GM18505 (cell line): Measurements from ENCODE around the gene CDH4.

Source experiments
- ATAC-seq: cut with Tn5 transposase; IDR thresholded peaks from one replicate; pipeline ENCODE4 v1.9.1; 2021; ENCODE audit not compliant: unreplicated experiment
- POLR2A ChIP-seq: IDR thresholded peaks from 4 replicates; pipeline ENCODE4 v1.6.1; 2011; ENCODE audit warnings: borderline replicate concordance; ENCODE audit not compliant: insufficient read depth, insufficient read length; ENCODE audit errors: extremely low read depth

Gene CDH4

GRCh38 chr20:61514805-61515505 is 262.9 kb downstream of the CDH4 start:
- no peak for ATAC-seq
- TF ChIP-seq POLR2A, result no peak

- ATAC-seq, result no peak
- no peak for TF ChIP-seq POLR2A
These were observed 263.9 kb downstream of the CDH4 start for GRCh38 chr20:61515922-61516321.

GRCh38 chr20:61516346-61517208 is 264.5 kb downstream of the CDH4 start:
- no peak for TF ChIP-seq POLR2A
- ATAC-seq, result no peak

DNA sequence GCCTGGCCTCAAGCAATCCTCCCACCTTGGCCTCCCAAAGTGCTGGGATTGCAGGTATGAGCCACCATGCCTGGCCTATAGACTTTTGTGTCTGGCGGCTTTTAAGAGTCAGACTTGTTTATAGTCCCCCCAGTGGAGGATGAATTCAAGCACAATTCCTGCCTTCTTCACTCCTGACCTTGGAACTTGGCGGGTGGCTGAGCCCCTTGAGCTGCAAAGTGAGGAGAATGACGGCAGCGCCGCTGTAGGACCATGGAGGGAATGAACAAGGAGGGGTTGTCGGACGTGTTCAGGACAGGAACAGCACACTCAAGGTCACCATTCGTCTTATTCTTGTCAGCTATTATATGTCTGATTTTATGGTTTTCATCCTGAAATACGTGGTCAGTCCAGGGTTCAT is 265.4 kb downstream of the CDH4 start:
- no peak for TF ChIP-seq POLR2A
- no peak for ATAC-seq

- TF ChIP-seq POLR2A, result no peak
- ATAC-seq, result no peak
These were observed 266.4 kb downstream of the CDH4 start for GRCh38 chr20:61518424-61518951.

DNA sequence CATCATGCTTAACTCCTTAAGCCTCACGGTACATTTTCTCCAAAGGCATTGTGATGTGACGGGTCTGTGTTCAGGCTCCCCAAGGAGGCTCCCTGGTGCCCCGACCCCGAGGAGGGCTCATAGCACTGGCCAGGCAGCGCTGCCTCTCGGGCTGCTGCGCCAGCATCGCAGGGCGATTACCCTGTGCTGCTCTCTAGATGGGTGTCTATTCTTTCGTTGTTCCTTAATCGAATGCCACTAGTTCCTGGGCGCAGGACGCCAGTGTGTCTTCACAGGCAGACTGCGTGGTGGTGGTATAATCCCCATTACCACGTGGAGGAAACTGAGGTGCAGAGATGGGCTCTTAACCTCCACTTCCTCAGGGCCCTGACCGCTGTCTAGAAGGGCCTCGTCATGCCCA is 267.4 kb downstream of the CDH4 start:
- ATAC-seq, result no peak
- TF ChIP-seq POLR2A, result no peak

GRCh38 chr20:61520076-61520892 is 268.2 kb downstream of the CDH4 start:
- no peak for TF ChIP-seq POLR2A
- ATAC-seq, result no peak

DNA sequence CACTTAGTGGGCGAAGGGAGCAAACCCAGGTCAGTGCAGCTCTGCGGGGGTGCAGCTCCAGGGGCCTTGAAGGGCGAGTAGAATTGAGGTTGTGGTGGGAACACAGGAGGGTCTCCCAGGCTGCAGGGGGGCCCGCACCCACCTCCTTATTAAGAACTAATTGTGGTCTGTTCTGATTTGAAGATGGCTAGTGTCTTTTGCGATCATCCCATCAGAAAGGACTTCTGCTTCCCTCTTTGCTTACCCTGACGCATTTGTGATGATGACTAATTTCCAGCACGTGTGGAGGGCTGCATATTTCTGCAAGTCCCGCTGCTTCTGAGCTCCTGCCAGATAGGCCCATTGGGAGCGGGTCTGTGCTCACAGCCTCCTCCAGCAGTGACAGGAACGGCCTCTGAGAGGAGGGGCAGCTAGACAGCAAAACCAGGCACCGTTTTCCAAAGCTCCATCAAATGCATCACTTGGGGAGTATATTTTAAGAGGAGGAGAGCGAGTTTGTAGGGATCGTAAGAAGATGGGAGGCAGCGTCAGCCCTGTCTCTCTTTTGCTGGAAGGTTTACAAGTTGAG is 268.9 kb downstream of the CDH4 start:
- no peak for TF ChIP-seq POLR2A
- no peak for ATAC-seq

DNA sequence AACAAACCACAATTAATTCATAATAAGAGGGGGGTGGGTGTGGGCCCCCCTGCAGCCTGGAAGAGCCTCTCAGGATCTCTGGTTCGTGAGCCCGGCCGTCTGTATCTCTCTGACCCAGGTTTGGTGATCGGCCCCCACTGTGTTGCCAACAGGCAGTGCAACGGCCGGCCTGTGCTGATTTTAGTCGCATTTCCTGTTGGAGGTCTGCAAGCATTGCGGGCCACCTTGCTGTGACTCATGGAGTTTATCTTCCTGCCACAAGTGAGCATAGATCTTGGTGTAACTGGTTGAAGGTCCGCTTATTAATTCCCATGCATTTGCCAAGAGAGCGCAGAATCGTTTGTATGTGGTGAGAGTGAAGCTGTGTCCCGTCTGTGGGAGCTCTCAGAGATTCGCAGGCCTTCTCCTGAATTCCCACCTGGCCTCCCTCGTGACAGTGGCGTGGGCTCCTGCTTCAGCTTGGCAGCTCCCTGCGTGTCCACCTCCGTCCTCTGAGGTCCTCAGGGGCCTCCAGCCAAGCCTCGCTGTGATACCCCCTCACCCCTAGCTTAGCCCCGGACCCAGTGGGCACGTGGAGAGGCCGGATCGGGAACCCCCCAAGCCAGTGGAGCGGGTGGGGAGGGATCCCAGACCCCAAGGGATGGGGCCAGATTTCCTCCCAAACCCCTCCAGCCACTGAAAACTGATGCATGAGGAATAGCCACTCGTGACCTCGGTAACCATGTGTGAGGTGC is 269.8 kb downstream of the CDH4 start:
- TF ChIP-seq POLR2A, result no peak
- ATAC-seq, result no peak

DNA sequence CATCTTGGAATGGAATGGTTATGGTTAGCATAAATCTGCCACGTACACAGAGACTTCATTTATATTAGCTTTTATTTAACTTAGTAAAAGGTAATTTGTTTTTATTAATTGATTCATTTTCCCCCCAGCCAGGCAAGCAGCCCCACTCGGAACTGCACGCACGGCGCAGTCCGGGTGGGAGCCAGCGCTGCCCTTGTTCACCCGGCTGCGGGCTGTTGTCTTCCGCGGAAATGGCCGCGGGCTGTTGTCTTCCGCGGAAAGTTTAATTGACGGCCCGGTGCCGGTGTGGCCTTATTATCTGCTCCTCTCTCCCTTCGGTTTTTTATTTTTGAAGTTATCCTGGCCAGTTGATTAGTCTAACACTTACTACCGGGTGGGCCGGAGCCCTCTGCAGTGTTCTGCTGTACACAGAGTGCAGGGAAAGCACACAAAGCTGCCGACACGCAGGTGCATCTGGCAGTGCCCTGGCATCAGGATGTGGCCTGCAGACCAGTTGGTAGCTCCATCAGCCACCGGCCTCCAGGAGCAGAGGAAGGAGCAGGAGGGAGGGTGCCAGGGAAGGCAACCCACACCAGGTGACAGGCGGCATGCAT is 270.5 kb downstream of the CDH4 start:
- TF ChIP-seq POLR2A, result no peak
- ATAC-seq, result no peak

GRCh38 chr20:61523145-61523544 is 271.1 kb downstream of the CDH4 start:
- no peak for TF ChIP-seq POLR2A
- ATAC-seq, result no peak

- ATAC-seq, result no peak
- TF ChIP-seq POLR2A, result no peak
These were observed 273.0 kb downstream of the CDH4 start for GRCh38 chr20:61524951-61525666.

- TF ChIP-seq POLR2A, result no peak
- ATAC-seq, result no peak
These were observed 273.8 kb downstream of the CDH4 start for GRCh38 chr20:61525781-61526431.
